Neural cell (in vitro differentiated cells): ENCODE measurements around the gene ADGRB2. TPM values are rescaled to one million over a fixed set of nuclear protein-coding genes. Genes with fewer than 3 reads are reported as not detected.

ENCODE experiments used
- H2AFZ ChIP-seq: fragments of 200-600, 300-800 bp; sonication (generic), shearing (Covaris generic); 2 replicates; pipeline ENCODE4 v1.6.0; 2014; ENCODE audit warnings: low read depth, mild to moderate bottlenecking, antibody characterized with exemption, low read length, moderate library complexity
- H3F3A ChIP-seq: fragments of 200-600 bp; shearing (Covaris generic); 2 replicates; pipeline ENCODE4 v1.6.1; 2016; ENCODE audit warnings: mild to moderate bottlenecking, moderate library complexity, mixed read lengths, antibody characterized with exemption, low read length; ENCODE audit not compliant: insufficient read depth, poor library complexity, severe bottlenecking
- H3K27ac ChIP-seq: fragments of 200-600, 300-800 bp; sonication (generic), shearing (Covaris generic); 2 replicates; pipeline ENCODE4 v1.5.1; 2014; ENCODE audit warnings: mild to moderate bottlenecking, low read length, moderate library complexity
- H3K27me3 ChIP-seq: fragments of 300-800, 200-600 bp; sonication (generic), shearing (Covaris generic); 2 replicates; pipeline ENCODE4 v1.6.0; 2014; ENCODE audit warnings: mild to moderate bottlenecking, low read depth, low read length, moderate library complexity; ENCODE audit not compliant: insufficient read depth
- H3K36me3 ChIP-seq: fragments of 300-800, 200-600 bp; sonication (generic), shearing (Covaris generic); 2 replicates; pipeline ENCODE4 v1.5.1; 2014; ENCODE audit warnings: mild to moderate bottlenecking, antibody characterized with exemption, low read length, moderate library complexity; ENCODE audit not compliant: insufficient read depth
- H3K4me2 ChIP-seq: fragments of 300-800, 200-600 bp; sonication (generic), shearing (Covaris generic); 2 replicates; pipeline ENCODE4 v1.6.0; 2014; ENCODE audit warnings: mild to moderate bottlenecking, low read length
- H3K4me3 ChIP-seq: fragments of 300-800, 200-600 bp; sonication (generic), shearing (Covaris generic); 2 replicates; pipeline ENCODE4 v1.5.1; 2014; ENCODE audit warnings: mild to moderate bottlenecking, low read length, moderate library complexity
- H3K79me2 ChIP-seq: fragments of 200-600 bp; shearing (Covaris generic); replicated peaks from 2 replicates; pipeline ENCODE4 v1.6.0; 2014; ENCODE audit warnings: mild to moderate bottlenecking, low read length, moderate library complexity; ENCODE audit not compliant: insufficient read depth
- H3K9ac ChIP-seq: fragments of 300-800, 200-600 bp; sonication (generic), shearing (Covaris generic); 2 replicates; pipeline ENCODE4 v1.6.1; 2016; ENCODE audit warnings: mild to moderate bottlenecking, low read length, mixed read lengths
- H3K9me2 ChIP-seq: fragments of 200-600 bp; shearing (Covaris generic); 2 replicates; pipeline ENCODE4 v1.6.1; 2016; ENCODE audit warnings: mild to moderate bottlenecking, low read length, mixed read lengths; ENCODE audit not compliant: insufficient read depth
- H3K9me3 ChIP-seq: fragments of 200-600, 300-800 bp; sonication (generic), shearing (Covaris generic); 2 replicates; pipeline ENCODE4 v1.6.1; 2016; ENCODE audit warnings: mild to moderate bottlenecking, mixed run types, low read length, moderate library complexity, mixed read lengths
- H4K20me1 ChIP-seq: fragments of 200-600 bp; shearing (Covaris generic); 2 replicates; pipeline ENCODE4 v1.6.1; 2016; ENCODE audit warnings: mild to moderate bottlenecking, mixed run types; ENCODE audit not compliant: insufficient read depth
- CTCF ChIP-seq: fragments of 450-650 bp; IDR thresholded peaks from 2 replicates; pipeline ENCODE4 v1.5.1; 2014; ENCODE audit warnings: antibody characterized with exemption, mild to moderate bottlenecking, moderate library complexity; ENCODE audit not compliant: poor library complexity, severe bottlenecking
- EP300 ChIP-seq: fragments of 450-650 bp; conservative IDR thresholded peaks from 2 replicates; pipeline ENCODE4 v1.6.1; 2014; ENCODE audit warnings: antibody characterized with exemption, mild to moderate bottlenecking, moderate library complexity; ENCODE audit not compliant: poor library complexity, severe bottlenecking
- EZH2 ChIP-seq: fragments of 200-600, 300-800 bp; shearing (Covaris generic), sonication (generic); IDR thresholded peaks from 2 replicates; pipeline ENCODE4 v1.6.1; 2014; ENCODE audit warnings: antibody characterized with exemption, low read length, borderline replicate concordance, mild to moderate bottlenecking; ENCODE audit not compliant: insufficient read depth, poor library complexity, severe bottlenecking
- MXI1 ChIP-seq: fragments of 450-650 bp; conservative IDR thresholded peaks from 2 replicates; pipeline ENCODE4 v1.6.1; 2014; ENCODE audit warnings: antibody characterized with exemption, mild to moderate bottlenecking; ENCODE audit not compliant: poor library complexity, severe bottlenecking
- POLR2AphosphoS5 ChIP-seq: IDR thresholded peaks from 2 replicates; pipeline ENCODE4 v1.6.1; 2012
- RAD21 ChIP-seq: fragments of 450-650 bp; conservative IDR thresholded peaks from 2 replicates; pipeline ENCODE4 v1.6.1; 2014; ENCODE audit warnings: antibody characterized with exemption, mild to moderate bottlenecking, moderate library complexity
- REST ChIP-seq: IDR thresholded peaks from 2 replicates; pipeline ENCODE4 v1.6.1; 2012; ENCODE audit warnings: borderline replicate concordance
- SMC3 ChIP-seq: fragments of 450-650 bp; conservative IDR thresholded peaks from 2 replicates; pipeline ENCODE4 v1.6.1; 2014; ENCODE audit warnings: antibody characterized with exemption, mild to moderate bottlenecking, moderate library complexity; ENCODE audit not compliant: poor library complexity
- TAF1 ChIP-seq: IDR thresholded peaks from 2 replicates; pipeline ENCODE4 v1.6.1; 2012; ENCODE audit warnings: low read depth
- polyA plus RNA-seq: library from polyadenylated mRNA; depleted of rRNA; stranded (reverse); fragments of >200 nt; gene quantifications from 2 replicates; pipeline ENCODE4 v1.2.3, GENCODE V29; 2014

ADGRB2 gene
- polyA plus RNA-seq, 1 donor from 2014 or later = 45.0 TPM

GRCh38 chr1:31745096-31745945, 18.8 kb downstream of the ADGRB2 start:
- no peaks in the 10 kb centered on the region for H3K36me3 ChIP-seq
- no peak overlapping the region for H3K9ac ChIP-seq
- TF ChIP-seq TAF1 = no peak
- TF ChIP-seq CTCF = peak; percentile 58
- peak; percentile 58 for TF ChIP-seq SMC3
- TF ChIP-seq RAD21 = peak; percentile 54
- H3F3A ChIP-seq = no peaks in the 10 kb centered on the region
- H3K4me2 ChIP-seq = no peak overlapping the region
- H3K27me3 ChIP-seq = no peaks in the 10 kb centered on the region
- no peak overlapping the region for H3K27ac ChIP-seq
- no peak overlapping the region for H3K4me3 ChIP-seq
- H3K9me2 ChIP-seq = no peaks in the 10 kb centered on the region
- no peaks in the 10 kb centered on the region for H4K20me1 ChIP-seq
- H3K9me3 ChIP-seq = no peaks in the 10 kb centered on the region
- H3K79me2 ChIP-seq = no peaks in the 10 kb centered on the region
- no peak overlapping the region for H2AFZ ChIP-seq

- H3F3A ChIP-seq = no peaks in the 10 kb centered on the region
Observed at GRCh38 chr1:31744165-31744888, 19.8 kb downstream of the ADGRB2 start.

More at GRCh38 chr1:31744165-31744888, 19.8 kb downstream of the ADGRB2 start:
- H4K20me1 ChIP-seq = no peaks in the 10 kb centered on the region
- no peak overlapping the region for H3K9ac ChIP-seq
- H3K79me2 ChIP-seq = no peaks in the 10 kb centered on the region
- H3K27ac ChIP-seq = no peak overlapping the region
- no peak overlapping the region for H2AFZ ChIP-seq
- H3K4me3 ChIP-seq = no peak overlapping the region
- H3K36me3 ChIP-seq = no peaks in the 10 kb centered on the region
- H3K4me2 ChIP-seq = no peak overlapping the region
- H3K9me2 ChIP-seq = no peaks in the 10 kb centered on the region
- TF ChIP-seq SMC3 (no peak), REST (no peak), TAF1 (no peak), RAD21 (no peak), POLR2AphosphoS5 (no peak), MXI1 (no peak), EP300 (no peak), CTCF (no peak), EZH2 (no peak)
- H3K27me3 ChIP-seq = no peaks in the 10 kb centered on the region
- no peaks in the 10 kb centered on the region for H3K9me3 ChIP-seq
